ENCODE measurements around the gene BASP1. TPM values are rescaled to one million over a fixed set of nuclear protein-coding genes. Genes with fewer than 3 reads are reported as not detected.
A peak's percentile ranks its signal among the peaks of the same experiment; 100 is the strongest.

Gene BASP1
- total and polyA plus RNA-seq, 4 donors: 113 to 700 (median 372) TPM

DNA sequence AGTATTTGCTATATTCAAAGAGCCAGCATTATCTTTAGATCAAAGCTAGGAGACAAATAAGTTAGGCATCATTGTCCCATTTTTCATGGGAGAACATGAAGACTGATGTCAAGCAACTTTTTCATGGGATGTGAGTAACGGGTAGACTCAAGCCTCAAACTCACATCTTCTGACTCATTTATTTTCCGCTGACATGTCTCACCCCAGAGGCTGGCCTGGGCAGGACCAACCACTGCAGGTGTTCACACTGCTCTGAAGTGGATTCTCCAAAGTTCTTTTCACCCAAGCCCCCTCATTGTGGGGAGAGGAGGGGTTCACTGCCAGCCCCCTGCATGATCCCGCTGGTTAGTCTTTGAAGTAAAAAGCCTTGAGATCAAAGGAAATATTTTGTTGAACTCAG lies 34.9 kb upstream of the BASP1 start:
- Histone ChIP-seq H3K36me3 (ENCODE audit: control insufficient read depth, insufficient read depth, low read length) (no peaks in the 10 kb centered on the region), H3K27ac (ENCODE audit: low read depth, low read length) (no peak overlapping the region), H3K4me3 (ENCODE audit: low read depth, low read length) (no peak overlapping the region), H3K4me1 (ENCODE audit: control insufficient read depth, insufficient read depth, low read length) (no peaks in the 10 kb centered on the region), H3K9me3 (ENCODE audit: control insufficient read depth, insufficient read depth, low read length) (no peaks in the 10 kb centered on the region), H3K27me3 (ENCODE audit: control insufficient read depth, insufficient read depth, low read length) (no peaks in the 10 kb centered on the region)
- DNase-seq (ENCODE audit: low read depth in 4 of 6, low spot score in 6 of 6): no peak
- WGBS (ENCODE audit: insufficient coverage): no CpG with 5 or more reads among the region's 3 CpGs

DNA sequence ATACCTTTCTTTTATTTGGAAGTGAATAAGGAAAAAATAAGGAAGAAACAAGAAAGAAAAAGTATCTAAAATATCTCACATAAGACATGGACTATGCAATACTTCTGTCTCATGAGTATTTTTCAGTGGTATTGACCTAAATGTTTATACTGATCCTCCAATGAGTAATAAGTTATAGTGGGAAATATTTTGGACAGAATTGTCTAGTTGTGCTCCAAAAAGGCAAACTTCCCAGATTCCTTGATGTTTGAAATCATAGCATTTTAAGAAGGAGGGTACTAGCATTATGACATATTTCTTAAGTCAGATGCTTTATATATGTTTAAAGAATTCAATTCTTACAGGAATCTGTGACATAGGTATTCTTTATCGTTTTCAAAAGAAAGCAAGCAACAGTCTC lies 34.5 kb upstream of the BASP1 start:
- no peak overlapping the region for H3K4me3 ChIP-seq (ENCODE audit: low read depth, low read length)
- WGBS (ENCODE audit: insufficient coverage): 100% methylated on average over 1 of the region's 1 CpG

DNA sequence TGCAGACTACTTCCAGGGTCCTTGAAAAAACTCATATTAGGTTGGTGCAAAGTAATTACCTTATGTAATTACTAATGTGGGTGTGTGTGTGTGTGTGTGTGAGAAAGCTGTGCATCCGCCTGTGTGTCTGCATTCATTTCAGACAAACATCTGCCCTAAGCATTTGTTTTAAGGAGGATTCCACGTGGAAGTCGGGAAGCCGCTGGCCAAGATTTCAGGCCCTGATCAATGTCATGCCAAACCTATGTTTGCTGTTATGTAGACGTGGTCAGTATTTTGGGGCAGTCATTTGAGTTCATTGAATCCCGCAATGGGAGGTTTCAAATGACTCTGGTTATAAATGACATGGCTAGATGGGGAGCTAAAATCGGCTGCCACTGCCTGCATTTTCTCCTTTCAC lies 33.6 kb upstream of the BASP1 start:
- H3K4me3 ChIP-seq (ENCODE audit: low read depth, low read length): no peak overlapping the region
- no peaks in the 10 kb centered on the region for H3K36me3 ChIP-seq (ENCODE audit: control insufficient read depth, insufficient read depth, low read length)
- WGBS (ENCODE audit: insufficient coverage): 86% methylated on average over 4 of the region's 7 CpGs
- no peaks in the 10 kb centered on the region for H3K4me1 ChIP-seq (ENCODE audit: control insufficient read depth, insufficient read depth, low read length)
- no peaks in the 10 kb centered on the region for H3K9me3 ChIP-seq (ENCODE audit: control insufficient read depth, insufficient read depth, low read length)
- no peak overlapping the region for H3K27ac ChIP-seq (ENCODE audit: low read depth, low read length)
- no peaks in the 10 kb centered on the region for H3K27me3 ChIP-seq (ENCODE audit: control insufficient read depth, insufficient read depth, low read length)
- DNase-seq (ENCODE audit: low read depth in 4 of 6, low spot score in 6 of 6): no peak

More for the DNA sequence above, 34.5 kb upstream of the BASP1 start:
- H3K27me3 ChIP-seq (ENCODE audit: control insufficient read depth, insufficient read depth, low read length): no peaks in the 10 kb centered on the region
- H3K27ac ChIP-seq (ENCODE audit: low read depth, low read length): no peak overlapping the region
- H3K36me3 ChIP-seq (ENCODE audit: control insufficient read depth, insufficient read depth, low read length): no peaks in the 10 kb centered on the region
- no peaks in the 10 kb centered on the region for H3K4me1 ChIP-seq (ENCODE audit: control insufficient read depth, insufficient read depth, low read length)
- no peak for DNase-seq (ENCODE audit: low read depth in 4 of 6, low spot score in 6 of 6)
- no peaks in the 10 kb centered on the region for H3K9me3 ChIP-seq (ENCODE audit: control insufficient read depth, insufficient read depth, low read length)

DNA sequence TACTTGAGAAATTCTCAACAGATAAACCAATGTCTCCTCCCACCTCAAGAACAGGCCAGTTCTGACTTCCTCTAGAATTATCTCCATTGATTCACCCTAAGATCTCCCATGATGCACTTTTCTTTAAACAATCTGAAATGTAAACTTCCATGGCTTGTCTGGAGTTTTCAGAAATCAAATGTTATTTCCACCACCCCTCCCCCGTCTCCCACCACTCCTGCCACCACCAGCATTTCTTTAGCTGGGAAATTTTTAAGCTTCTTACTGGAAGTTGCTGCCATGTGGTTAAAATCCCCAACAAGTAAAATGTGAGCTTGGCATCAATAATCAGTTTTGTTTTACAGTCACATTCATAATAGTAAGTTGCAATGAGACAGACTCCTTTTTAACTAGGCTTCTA lies 32.8 kb upstream of the BASP1 start:
- WGBS (ENCODE audit: insufficient coverage): no CpG with 5 or more reads among the region's 1 CpG
- no peak overlapping the region for H3K4me3 ChIP-seq (ENCODE audit: low read depth, low read length)
- no peaks in the 10 kb centered on the region for H3K4me1 ChIP-seq (ENCODE audit: control insufficient read depth, insufficient read depth, low read length)
- H3K36me3 ChIP-seq (ENCODE audit: control insufficient read depth, insufficient read depth, low read length): no peaks in the 10 kb centered on the region
- H3K27me3 ChIP-seq (ENCODE audit: control insufficient read depth, insufficient read depth, low read length): no peaks in the 10 kb centered on the region
- DNase-seq (ENCODE audit: low read depth in 4 of 6, low spot score in 6 of 6): no peak
- no peak overlapping the region for H3K27ac ChIP-seq (ENCODE audit: low read depth, low read length)
- no peaks in the 10 kb centered on the region for H3K9me3 ChIP-seq (ENCODE audit: control insufficient read depth, insufficient read depth, low read length)

DNA sequence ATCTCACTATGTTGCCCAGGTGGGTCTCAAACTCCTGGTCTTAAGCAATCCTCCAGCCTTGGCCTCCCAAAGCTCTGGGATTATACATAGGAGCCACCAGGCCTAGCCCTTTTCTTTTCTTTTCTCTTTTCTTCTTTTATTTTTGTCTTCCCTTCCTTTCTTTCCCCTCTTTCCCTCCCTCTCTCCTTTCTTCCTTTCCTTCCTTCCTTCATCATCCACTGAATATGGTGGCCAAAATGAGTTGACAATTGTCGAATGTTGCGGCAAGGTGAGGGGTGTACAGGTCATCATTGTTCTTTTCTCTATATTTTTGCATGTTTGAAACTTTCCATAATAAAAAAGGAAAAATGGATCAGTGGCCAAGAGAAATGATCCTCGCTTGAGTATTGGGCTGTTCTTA lies 32.1 kb upstream of the BASP1 start:
- DNase-seq (ENCODE audit: low read depth in 4 of 6, low spot score in 6 of 6): no peak
- Histone ChIP-seq H3K4me1 (ENCODE audit: control insufficient read depth, insufficient read depth, low read length) (no peaks in the 10 kb centered on the region), H3K4me3 (ENCODE audit: low read depth, low read length) (no peak overlapping the region), H3K27me3 (ENCODE audit: control insufficient read depth, insufficient read depth, low read length) (no peaks in the 10 kb centered on the region), H3K9me3 (ENCODE audit: control insufficient read depth, insufficient read depth, low read length) (no peaks in the 10 kb centered on the region), H3K36me3 (ENCODE audit: control insufficient read depth, insufficient read depth, low read length) (no peaks in the 10 kb centered on the region), H3K27ac (ENCODE audit: low read depth, low read length) (no peak overlapping the region)
- no CpG with 5 or more reads among the region's 3 CpGs for WGBS (ENCODE audit: insufficient coverage)

DNA sequence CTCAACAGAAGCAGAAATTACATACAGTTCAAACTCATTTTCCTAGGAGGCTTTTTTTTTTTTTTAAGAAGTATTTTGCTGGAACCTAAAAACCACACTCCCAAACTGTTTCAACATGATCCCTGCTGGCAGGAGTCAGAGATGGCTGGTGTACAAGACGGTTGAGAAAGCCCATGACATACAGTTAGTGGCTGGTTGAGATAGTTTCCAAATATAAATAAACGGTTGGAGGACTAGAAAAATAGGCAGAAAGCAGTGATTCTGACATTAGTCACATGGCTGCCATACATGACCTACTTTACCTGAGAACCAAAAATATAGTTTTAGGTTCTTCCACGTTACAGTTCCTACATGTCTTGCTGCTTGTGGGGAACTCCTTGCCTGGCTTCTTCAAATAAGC lies 31.7 kb upstream of the BASP1 start:
- Histone ChIP-seq H3K27ac (ENCODE audit: low read depth, low read length) (no peak overlapping the region), H3K27me3 (ENCODE audit: control insufficient read depth, insufficient read depth, low read length) (no peaks in the 10 kb centered on the region), H3K4me3 (ENCODE audit: low read depth, low read length) (no peak overlapping the region), H3K4me1 (ENCODE audit: control insufficient read depth, insufficient read depth, low read length) (no peaks in the 10 kb centered on the region), H3K36me3 (ENCODE audit: control insufficient read depth, insufficient read depth, low read length) (no peaks in the 10 kb centered on the region), H3K9me3 (ENCODE audit: control insufficient read depth, insufficient read depth, low read length) (no peaks in the 10 kb centered on the region)
- DNase-seq (ENCODE audit: low read depth in 4 of 6, low spot score in 6 of 6): peak in 1 of 6 donors; percentile 79
- WGBS (ENCODE audit: insufficient coverage): no CpG with 5 or more reads among the region's 3 CpGs

DNA sequence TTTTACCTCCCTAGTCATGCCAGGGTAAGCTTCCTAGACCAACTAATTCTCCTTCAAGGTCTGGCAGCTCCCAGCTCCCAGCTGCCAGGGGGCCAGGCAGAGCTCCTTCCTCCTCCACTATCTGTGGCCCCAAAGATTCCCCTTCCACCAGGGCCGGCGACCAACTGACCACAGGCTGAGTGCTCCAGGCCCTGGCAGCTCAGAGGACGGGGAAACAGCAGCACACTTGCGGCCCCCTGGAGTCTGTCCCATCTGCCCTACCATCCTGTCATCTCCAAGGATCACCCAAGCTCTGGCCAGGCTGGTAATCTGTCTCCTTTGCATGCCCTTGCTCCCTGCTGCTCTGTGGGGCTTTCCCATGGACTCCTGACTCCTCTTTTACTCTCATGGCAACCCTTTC lies 31.2 kb upstream of the BASP1 start:
- WGBS (ENCODE audit: insufficient coverage): 91% methylated on average over 4 of the region's 4 CpGs
- Histone ChIP-seq H3K4me3 (ENCODE audit: low read depth, low read length) (no peak overlapping the region), H3K27ac (ENCODE audit: low read depth, low read length) (no peak overlapping the region), H3K9me3 (ENCODE audit: control insufficient read depth, insufficient read depth, low read length) (no peaks in the 10 kb centered on the region), H3K27me3 (ENCODE audit: control insufficient read depth, insufficient read depth, low read length) (no peaks in the 10 kb centered on the region), H3K36me3 (ENCODE audit: control insufficient read depth, insufficient read depth, low read length) (no peaks in the 10 kb centered on the region), H3K4me1 (ENCODE audit: control insufficient read depth, insufficient read depth, low read length) (no peaks in the 10 kb centered on the region)
- DNase-seq (ENCODE audit: low read depth in 4 of 6, low spot score in 6 of 6): no peak

DNA sequence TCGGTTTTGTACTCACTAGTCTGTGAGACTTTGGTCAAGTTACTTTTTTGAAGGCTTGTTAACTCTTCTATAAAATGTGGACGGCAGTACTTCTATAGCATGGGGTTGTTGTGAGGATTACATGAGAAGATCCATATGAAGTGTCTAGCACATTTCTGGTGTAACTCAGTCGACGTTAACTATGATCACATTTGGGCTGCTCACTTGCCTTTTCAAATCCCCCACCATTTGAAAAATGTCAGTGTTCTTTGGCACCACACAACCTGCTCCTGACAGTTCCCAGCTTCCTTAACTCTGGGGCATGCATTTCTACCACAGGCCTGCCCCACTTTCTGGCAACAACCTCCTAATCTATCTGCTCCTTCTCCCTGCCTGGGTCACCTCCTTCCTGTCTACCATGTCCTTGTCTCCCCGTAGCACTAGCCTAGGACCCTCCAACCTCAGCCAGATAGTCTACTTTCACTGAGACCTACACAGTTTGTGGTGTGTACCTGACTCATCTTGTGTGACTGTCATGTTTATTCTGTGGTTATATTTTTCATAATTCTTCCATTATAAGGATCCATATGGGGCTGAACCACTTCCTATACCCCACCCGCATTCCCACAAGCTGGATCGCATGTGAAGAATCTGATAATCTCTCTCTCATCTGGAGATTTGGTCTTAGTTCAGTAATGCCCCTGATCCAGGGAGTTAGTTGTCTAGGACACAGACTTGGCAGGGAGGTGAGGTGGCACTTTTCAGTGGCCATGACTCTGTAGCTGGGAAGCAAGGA lies 30.2 kb upstream of the BASP1 start:
- Histone ChIP-seq H3K27ac (ENCODE audit: low read depth, low read length) (no peak overlapping the region), H3K36me3 (ENCODE audit: control insufficient read depth, insufficient read depth, low read length) (no peaks in the 10 kb centered on the region), H3K9me3 (ENCODE audit: control insufficient read depth, insufficient read depth, low read length) (no peaks in the 10 kb centered on the region), H3K4me3 (ENCODE audit: low read depth, low read length) (no peak overlapping the region), H3K27me3 (ENCODE audit: control insufficient read depth, insufficient read depth, low read length) (no peaks in the 10 kb centered on the region), H3K4me1 (ENCODE audit: control insufficient read depth, insufficient read depth, low read length) (no peaks in the 10 kb centered on the region)
- WGBS (ENCODE audit: insufficient coverage): 98% methylated on average over 5 of the region's 7 CpGs
- no peak for DNase-seq (ENCODE audit: low read depth in 4 of 6, low spot score in 6 of 6)

DNA sequence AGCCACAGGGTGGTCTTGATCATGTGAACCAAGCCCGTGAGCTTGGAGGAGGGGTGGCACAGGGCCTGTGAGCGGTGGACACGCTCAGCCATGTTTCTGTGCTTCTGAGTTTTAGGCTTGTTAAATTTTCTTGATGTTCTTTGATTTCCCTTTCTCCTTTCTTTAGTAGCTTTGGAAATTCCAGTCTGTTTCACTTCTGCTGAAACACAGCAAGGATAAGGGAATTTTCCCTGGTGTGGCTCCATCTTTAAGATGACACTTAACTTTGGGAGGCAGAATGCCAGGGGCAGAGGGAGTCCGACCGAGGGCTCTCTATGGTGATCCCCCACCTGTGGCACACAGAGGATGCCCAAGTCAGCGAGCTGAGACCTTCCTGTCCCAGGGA lies 29.7 kb upstream of the BASP1 start:
- WGBS (ENCODE audit: insufficient coverage): 84% methylated on average over 3 of the region's 6 CpGs
- no peak for DNase-seq (ENCODE audit: low read depth in 4 of 6, low spot score in 6 of 6)
- no peak overlapping the region for H3K4me3 ChIP-seq (ENCODE audit: low read depth, low read length)
- no peaks in the 10 kb centered on the region for H3K4me1 ChIP-seq (ENCODE audit: control insufficient read depth, insufficient read depth, low read length)
- H3K9me3 ChIP-seq (ENCODE audit: control insufficient read depth, insufficient read depth, low read length): no peaks in the 10 kb centered on the region
- H3K27ac ChIP-seq (ENCODE audit: low read depth, low read length): no peak overlapping the region
- H3K27me3 ChIP-seq (ENCODE audit: control insufficient read depth, insufficient read depth, low read length): no peaks in the 10 kb centered on the region
- no peaks in the 10 kb centered on the region for H3K36me3 ChIP-seq (ENCODE audit: control insufficient read depth, insufficient read depth, low read length)

DNA sequence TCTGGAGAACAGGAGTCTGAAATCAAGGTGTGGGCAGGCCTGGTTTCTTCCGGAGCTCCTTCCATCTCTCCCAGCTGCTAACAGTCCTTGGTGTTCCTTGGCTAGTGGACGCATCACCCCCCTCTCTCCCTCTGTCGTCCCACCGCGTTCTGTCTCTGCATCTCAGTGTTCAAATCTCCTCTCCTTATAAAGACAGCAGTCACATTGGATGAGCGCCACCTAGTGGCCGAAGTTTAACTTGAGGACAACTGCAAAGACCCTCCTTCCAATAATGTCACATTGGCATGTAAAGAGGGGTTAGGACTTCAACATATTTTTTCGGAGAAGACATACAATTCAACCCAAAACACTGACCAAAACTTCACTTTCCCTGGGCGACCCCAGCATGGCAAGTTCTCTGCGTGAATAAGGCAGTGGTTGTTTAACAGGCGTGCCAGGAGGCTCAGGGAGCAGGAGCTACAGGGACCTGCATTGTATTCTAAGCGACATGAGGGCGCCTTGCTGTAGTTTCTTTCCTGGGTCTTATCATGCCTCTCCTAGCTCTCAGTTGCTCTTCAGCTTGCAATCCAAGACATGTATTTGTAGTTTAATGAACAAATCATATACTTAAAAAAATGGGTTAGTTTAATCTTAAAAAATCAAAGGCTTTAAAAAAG lies 27.9 kb upstream of the BASP1 start:
- peak in 5 of 6 donors; percentile 64 to 91 (median 67) for DNase-seq (ENCODE audit: low read depth in 4 of 6, low spot score in 6 of 6)
- Histone ChIP-seq H3K4me1 (ENCODE audit: control insufficient read depth, insufficient read depth, low read length) (no peaks in the 10 kb centered on the region), H3K9me3 (ENCODE audit: control insufficient read depth, insufficient read depth, low read length) (no peaks in the 10 kb centered on the region), H3K27me3 (ENCODE audit: control insufficient read depth, insufficient read depth, low read length) (no peaks in the 10 kb centered on the region), H3K27ac (ENCODE audit: low read depth, low read length) (no peak overlapping the region), H3K4me3 (ENCODE audit: low read depth, low read length) (no peak overlapping the region), H3K36me3 (ENCODE audit: control insufficient read depth, insufficient read depth, low read length) (no peaks in the 10 kb centered on the region)
- WGBS (ENCODE audit: insufficient coverage): 48% methylated on average over 8 of the region's 13 CpGs
